Effector memory CD4-positive, alpha-beta T cell (primary cell): ENCODE results near the gene FGGY.

Experiments
- DNase-seq, 3 donors: peaks; one replicate each; pipeline ENCODE4 v3.0.0-alpha.2; 2020
- H3K27ac ChIP-seq: 2 replicates; pipeline ENCODE4 v1.7.0; 2013; ENCODE audit warnings: mild to moderate bottlenecking, low read length, moderate library complexity; ENCODE audit not compliant: insufficient read depth, poor library complexity, severe bottlenecking
- H3K27me3 ChIP-seq: replicated peaks from 2 replicates; pipeline ENCODE4 v1.7.0; 2013; ENCODE audit warnings: mild to moderate bottlenecking, low read length; ENCODE audit not compliant: insufficient read depth, control insufficient read depth, poor library complexity, severe bottlenecking
- H3K36me3 ChIP-seq: 2 replicates; pipeline ENCODE4 v1.7.0; 2013; ENCODE audit warnings: mild to moderate bottlenecking, low read length, moderate library complexity; ENCODE audit not compliant: control insufficient read depth, insufficient read depth
- H3K4me1 ChIP-seq: 2 replicates; pipeline ENCODE4 v1.7.0; 2013; ENCODE audit warnings: low read length, mild to moderate bottlenecking; ENCODE audit not compliant: control insufficient read depth, insufficient read depth, poor library complexity, severe bottlenecking
- H3K4me3 ChIP-seq: 2 replicates; pipeline ENCODE4 v1.7.0; 2013; ENCODE audit warnings: low read length, low read depth, mild to moderate bottlenecking; ENCODE audit not compliant: insufficient read depth, poor library complexity, severe bottlenecking
- H3K9me3 ChIP-seq: 2 replicates; pipeline ENCODE4 v1.7.0; 2013; ENCODE audit warnings: mild to moderate bottlenecking, low read length, moderate library complexity; ENCODE audit not compliant: control insufficient read depth

The FGGY gene

DNA sequence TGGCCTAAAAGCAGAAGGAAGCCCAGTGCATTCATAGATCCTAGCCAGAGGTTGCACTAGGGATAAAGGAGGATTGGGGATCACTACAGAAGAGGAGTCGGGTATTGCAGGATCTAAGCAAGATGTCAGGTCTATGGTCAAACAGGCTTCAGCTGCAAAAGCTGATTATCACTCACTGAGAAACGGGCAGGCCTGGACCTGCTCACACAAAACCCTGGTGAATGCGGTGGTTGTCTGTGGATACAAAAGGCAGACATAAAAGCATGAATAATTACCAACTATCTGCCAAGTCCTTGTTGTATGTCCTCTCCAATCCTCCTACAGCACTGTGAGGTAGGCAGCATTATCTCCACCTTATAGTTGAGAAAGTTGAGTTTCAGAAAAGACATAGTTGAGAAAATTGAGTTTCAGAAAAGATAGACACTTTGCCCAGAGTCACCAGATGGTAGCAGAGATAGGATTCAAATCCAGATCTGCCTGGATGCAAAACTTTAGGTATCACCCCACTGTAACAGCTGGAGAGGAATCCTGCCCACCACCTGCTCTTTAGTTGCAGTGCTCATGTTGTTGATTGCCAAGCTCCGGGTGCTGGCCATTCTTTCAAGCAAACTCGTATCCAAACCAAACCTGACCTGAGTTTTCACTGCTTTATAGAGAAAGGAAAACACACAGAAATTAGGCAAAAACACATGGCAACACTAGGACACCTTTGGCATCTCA is 468.3 kb downstream of the FGGY start:
- Histone ChIP-seq H3K9me3 (no peaks in the 10 kb centered on the region), H3K36me3 (no peaks in the 10 kb centered on the region), H3K4me3 (no peak overlapping the region), H3K27ac (no peak overlapping the region), H3K27me3 (no peaks in the 10 kb centered on the region), H3K4me1 (no peaks in the 10 kb centered on the region)
- no peak for DNase-seq

DNA sequence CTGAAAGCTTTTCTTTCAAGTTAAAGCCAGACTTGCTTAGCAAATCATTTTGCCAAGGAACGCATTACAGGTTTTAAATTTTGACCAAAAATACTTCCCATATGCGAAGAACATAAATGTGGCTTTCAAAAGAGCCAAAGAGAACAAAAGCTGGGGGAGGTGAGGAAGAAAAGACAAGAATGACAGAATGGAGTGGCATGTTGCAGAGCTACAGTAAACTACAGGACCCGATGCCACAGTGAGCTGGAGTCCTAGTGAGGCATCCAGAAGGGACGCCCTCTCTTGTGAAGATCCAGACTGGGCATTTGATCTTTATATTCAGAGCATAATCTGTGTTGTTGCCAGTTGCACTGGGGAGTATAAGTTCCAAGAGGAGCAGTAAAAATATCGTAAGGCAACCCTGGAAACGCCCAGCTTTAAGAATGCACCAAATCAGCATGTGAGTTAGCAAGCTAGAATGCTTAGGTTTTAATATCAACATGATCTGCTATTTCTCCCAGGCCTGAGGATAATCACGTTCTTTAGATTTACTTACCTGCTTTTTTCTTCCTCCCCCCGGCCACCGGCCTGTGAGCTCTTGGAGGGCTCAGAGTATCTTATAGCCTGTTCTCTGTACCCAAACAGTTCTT is 469.4 kb downstream of the FGGY start:
- Histone ChIP-seq H3K36me3 (no peaks in the 10 kb centered on the region), H3K9me3 (no peaks in the 10 kb centered on the region), H3K27ac (no peak overlapping the region), H3K4me3 (no peak overlapping the region), H3K27me3 (no peaks in the 10 kb centered on the region), H3K4me1 (no peaks in the 10 kb centered on the region)
- no peak for DNase-seq

DNA sequence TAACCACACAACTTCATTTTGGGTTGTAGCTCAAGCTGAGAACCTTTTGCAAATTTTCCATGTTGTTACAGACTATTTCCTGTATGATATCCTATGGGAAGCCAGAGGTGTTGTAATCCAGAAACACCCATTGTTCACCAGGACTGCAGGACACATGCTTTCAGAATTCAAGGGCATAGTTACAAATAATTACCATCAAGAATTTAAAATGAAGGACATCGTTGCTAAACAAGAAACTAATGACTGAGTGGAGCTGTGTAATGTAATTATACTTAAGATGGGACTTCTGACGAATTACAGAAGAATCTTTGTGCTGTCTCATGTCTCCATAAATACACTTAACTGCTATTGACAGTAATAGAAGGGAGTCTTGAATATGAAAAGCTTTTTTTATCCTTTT is 470.2 kb downstream of the FGGY start:
- Histone ChIP-seq H3K4me1 (no peaks in the 10 kb centered on the region), H3K27me3 (no peaks in the 10 kb centered on the region), H3K27ac (no peak overlapping the region), H3K9me3 (no peaks in the 10 kb centered on the region), H3K36me3 (no peaks in the 10 kb centered on the region), H3K4me3 (no peak overlapping the region)
- no peak for DNase-seq

DNA sequence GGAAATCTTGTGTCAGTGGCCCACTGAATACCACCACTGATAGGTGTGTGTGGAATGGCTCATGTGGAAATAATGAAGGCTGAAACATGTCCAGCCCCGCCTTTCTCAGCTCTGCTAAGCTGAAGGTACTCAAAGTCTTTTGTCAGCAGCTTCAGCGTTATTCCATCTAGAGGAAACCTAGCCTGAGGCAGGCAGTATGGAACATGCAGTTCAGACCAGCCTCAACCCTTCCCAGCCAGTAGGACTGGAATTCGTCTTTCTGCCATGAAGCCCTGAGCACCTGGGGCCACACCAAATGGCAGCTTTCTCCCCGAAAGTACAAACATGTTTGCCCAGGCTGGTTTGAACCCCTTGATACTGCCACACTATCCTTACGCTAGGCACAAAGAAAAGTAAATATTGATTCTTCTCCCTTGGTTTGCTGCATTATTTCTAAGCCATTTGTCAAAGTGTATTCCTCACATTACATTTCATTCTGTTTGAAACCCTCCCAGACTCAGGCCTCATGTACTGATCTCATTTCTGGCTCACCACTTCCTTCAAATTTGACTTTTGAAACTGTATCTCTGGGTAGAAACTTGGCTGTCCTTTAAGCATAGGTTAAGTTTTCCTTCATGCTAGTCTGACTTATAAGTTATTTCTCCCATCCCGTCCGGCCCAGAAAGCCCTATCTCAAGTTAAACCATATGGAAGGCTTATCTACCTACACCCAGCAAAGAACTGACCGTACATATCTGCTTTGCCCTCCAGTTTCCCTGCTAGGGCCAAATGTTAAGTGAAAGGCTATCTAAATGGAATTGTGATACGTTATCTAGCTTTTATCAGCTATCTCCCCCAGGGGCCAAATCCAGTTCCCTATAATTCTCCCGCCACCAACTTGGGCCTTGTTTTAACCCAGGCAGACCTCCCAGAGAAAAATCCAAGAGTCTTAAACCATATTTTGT is 472.2 kb downstream of the FGGY start:
- Histone ChIP-seq H3K27me3 (no peaks in the 10 kb centered on the region), H3K27ac (no peak overlapping the region), H3K9me3 (no peaks in the 10 kb centered on the region), H3K4me3 (no peak overlapping the region), H3K36me3 (no peaks in the 10 kb centered on the region), H3K4me1 (no peaks in the 10 kb centered on the region)
- DNase-seq, result no peak

DNA sequence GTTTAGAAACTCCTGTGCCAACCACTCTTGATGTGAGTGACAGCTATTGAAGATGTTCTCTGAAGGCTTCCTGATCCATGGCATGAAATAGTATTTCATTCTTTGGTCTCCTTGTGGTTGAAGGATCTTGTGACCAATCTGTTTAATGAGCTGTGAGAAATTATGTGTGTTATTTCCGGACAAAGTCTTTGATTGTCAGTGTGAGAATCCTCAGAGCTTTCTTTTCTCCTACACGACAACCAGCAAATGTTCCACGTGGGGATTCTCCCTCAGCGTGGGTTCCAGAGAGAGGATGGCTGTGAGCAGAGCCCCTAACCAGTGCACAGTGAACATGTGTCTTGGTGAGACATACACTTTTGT is 472.8 kb downstream of the FGGY start:
- Histone ChIP-seq H3K36me3 (no peaks in the 10 kb centered on the region), H3K4me3 (no peak overlapping the region), H3K4me1 (no peaks in the 10 kb centered on the region), H3K27ac (no peak overlapping the region), H3K9me3 (no peaks in the 10 kb centered on the region), H3K27me3 (no peaks in the 10 kb centered on the region)
- DNase-seq, result no peak

DNA sequence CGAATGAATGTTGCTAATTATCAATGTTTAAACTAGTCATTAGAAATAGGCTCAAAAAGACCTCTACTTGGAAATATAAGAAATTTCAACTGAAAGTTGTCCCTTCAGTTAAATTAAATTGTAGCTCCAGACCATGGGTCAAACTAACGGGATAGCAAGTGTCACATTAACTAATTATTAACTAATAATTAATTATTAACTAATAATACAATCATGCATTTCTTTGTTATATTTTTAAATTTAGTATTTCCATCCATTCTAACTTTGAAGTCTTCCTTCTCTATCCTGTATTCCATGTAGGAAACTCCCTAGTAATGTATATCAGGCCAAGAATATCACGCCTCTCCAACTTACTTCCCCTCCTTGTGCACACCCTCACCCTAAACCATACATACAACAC is 474.5 kb downstream of the FGGY start:
- H3K4me3 ChIP-seq, result no peak overlapping the region
- DNase-seq, result no peak
- H3K36me3 ChIP-seq, result no peaks in the 10 kb centered on the region
- no peaks in the 10 kb centered on the region for H3K9me3 ChIP-seq
- H3K27ac ChIP-seq, result no peak overlapping the region
- H3K4me1 ChIP-seq, result no peaks in the 10 kb centered on the region
- H3K27me3 ChIP-seq, result no peaks in the 10 kb centered on the region

DNA sequence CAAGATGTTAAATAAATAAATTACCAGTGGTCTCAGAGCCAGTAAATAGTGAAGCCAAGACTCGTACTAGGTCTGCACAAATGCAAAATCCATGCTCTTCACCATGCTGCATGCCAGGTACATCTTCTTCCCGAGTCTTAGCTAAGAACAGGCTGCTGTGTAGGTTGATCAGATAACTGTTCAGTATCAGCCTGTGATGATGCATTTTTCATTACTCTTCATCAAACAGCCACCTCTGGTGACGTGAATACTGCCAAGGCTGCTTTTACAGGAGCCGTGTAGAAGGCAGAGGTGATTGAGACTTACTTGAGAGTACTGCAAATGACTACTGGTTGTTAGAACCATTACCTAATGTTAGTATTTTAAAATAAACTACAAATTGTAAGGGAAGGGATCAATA is 478.6 kb downstream of the FGGY start:
- no peak overlapping the region for H3K27ac ChIP-seq
- H3K36me3 ChIP-seq, result no peaks in the 10 kb centered on the region
- no peaks in the 10 kb centered on the region for H3K4me1 ChIP-seq
- no peaks in the 10 kb centered on the region for H3K27me3 ChIP-seq
- DNase-seq, result no peak
- H3K4me3 ChIP-seq, result no peak overlapping the region
- no peaks in the 10 kb centered on the region for H3K9me3 ChIP-seq

DNA sequence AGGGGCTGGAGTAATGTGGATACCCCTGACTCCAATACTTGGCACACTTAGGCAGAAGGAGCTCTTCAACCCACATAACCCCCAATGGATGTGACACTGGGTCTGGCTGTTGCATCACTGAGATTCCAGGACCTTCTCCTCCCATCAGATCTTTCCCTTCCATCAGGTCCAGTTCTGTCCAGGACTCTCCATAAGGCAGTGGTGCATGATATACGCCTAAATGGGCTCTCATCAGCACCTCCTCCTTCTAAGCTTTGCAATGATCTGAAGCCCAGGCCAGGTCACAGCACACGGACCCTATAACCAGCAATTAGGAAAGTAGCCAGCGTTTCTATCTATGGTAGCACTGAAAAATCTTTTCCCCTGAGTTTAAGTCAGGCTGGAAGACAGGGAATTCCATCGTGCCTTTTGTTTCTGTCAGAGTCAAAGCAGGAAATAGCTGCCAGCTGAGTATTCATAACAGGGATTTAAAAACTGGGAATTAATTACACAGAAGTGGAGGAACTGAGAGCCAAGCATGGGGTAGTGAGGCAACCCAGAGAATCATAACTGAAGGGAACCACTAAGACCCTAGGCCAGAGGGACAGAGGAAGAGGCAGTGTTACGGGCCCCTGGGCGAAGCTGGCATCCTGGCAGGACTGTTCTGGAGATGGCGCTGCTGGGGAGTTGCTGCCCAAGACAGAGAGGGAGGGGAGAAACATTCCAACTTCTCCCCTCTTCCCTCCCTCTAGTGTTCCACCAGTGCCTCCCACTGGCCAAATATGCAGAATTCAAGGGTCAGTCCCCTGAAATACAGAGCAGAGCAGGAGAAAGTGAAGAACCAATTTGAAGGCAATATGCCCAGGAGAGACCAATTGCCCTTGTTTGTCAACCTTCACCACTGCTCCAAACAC is 480.3 kb downstream of the FGGY start:
- H3K36me3 ChIP-seq, result no peaks in the 10 kb centered on the region

DNA sequence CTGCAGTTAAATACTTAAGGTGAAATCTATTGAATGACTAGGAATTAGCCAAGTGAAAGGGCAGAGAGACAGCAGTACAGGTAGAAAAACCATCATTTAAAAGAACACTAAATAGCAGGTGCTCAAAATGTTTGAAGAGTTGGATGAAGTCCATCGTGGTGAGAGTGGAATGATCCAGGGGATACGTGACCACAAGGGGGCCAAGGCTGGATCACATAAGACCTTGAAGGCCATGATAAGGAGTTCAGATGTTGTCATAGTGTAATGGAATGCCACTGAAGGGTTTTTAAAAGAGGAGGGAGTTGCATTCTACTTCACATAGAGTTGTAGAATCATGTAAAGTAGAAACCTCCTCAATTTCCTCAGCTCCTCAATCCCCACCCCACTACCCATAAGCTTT is 483.1 kb downstream of the FGGY start:
- DNase-seq, result no peak
- H3K4me3 ChIP-seq, result no peak overlapping the region
- no peaks in the 10 kb centered on the region for H3K27me3 ChIP-seq
- H3K9me3 ChIP-seq, result no peaks in the 10 kb centered on the region
- H3K4me1 ChIP-seq, result no peaks in the 10 kb centered on the region
- H3K27ac ChIP-seq, result no peak overlapping the region
- no peaks in the 10 kb centered on the region for H3K36me3 ChIP-seq

More for the DNA sequence above, 480.3 kb downstream of the FGGY start:
- Histone ChIP-seq H3K27ac (no peak overlapping the region), H3K9me3 (no peaks in the 10 kb centered on the region), H3K4me1 (no peaks in the 10 kb centered on the region), H3K4me3 (no peak overlapping the region), H3K27me3 (no peaks in the 10 kb centered on the region)
- no peak for DNase-seq
